HG03103 (cell line): ENCODE data around the gene CRAMP1.

ENCODE experiments used
- ATAC-seq: cut with Tn5 transposase; IDR thresholded peaks from one replicate; pipeline ENCODE4 v1.9.1; 2021; ENCODE audit warnings: low read depth; ENCODE audit not compliant: unreplicated experiment

Gene CRAMP1

DNA sequence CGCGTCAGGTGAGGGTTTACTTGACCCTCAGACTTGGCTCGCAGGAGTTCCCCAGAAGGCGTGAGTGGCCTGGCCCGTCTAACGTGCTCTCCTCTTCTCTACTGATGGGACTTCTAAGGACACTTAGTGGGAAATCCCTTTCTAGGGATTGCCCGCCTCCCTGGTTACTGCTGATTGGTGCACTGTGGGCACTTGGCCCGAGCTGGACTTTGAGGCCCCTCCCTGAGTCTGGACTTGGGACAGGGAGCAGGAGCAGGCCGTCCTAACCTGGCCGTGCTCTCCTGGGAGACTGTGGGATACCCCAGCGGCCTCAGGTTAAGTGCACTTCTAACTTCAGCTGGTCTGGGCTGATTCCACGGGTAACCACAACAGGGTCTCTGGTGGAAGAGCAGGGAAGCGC, 15.0 kb upstream of the CRAMP1 start:
- ATAC-seq: no peak

DNA sequence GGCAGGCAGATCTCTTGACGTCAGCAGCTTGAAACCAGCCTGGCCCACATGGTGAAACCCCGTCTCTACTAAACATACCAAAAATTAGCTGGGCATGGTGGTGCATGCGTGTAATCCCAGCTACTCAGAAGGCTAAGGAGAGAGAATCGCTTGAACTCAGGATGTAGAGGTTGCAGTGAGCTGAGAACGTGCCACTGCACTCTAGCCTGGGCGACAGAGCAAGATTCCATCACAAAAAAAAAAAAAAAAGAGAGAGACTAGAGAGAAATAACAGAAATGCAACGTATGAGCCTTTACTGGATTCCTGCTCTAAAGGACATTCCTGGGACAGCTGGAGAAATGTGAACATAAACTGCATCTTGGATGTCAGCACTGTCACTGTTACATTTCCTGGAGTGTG, 11.1 kb upstream of the CRAMP1 start:
- ATAC-seq: no peak

DNA sequence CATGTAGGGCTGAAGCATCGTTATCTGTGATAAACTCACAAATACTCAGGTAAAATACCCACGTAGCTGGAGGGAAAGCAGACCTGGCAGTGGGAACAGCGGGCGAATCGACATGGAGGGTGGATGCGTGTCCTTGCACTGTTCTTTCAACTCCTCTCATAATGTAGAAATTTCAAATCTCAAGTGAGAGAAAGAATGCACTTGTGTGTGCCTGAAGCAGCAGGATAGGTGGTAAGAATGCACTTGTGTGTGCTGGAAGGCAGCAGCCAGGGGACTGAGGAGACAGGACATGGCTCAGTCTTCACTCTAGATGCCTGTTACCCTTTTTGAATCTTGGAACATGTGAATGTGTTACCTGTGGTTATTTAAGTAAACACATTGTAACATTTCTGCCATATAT, 10.7 kb upstream of the CRAMP1 start:
- no peak for ATAC-seq

DNA sequence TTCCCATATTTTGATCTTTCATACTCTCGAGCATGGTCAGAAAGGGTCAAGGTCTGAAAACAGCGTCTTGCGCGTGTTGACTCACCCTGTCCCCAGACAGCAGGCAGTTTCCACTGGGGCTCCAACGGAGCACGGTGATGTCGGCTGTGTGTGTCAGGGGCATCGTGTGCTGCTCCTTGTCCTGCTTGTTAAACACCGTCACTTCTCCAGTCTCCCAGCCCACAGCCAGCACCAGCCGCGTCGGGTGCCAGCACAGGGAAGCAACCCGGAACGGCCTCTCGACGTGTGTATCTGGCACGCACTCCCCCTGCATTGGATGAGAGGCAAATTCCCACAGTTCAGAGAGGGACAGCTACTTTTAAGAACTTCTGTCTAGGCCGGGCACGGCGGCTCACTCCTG, 9.9 kb upstream of the CRAMP1 start:
- no peak for ATAC-seq

DNA sequence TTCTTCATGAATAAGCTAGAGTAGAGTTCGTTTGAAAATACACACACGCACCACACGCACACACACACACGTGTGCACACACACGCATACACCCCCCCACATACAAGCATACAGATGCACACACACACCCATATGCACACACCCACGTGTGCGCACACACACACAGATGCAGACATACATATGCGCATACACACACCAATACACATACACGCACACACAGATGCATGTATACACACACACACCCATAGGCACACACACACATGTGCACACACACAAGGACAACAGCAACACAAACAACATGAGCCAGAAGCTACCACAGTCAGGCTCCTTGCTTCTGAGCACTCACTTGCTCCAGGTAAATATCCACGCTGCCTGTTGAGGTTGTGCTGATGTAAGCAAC, 5.4 kb upstream of the CRAMP1 start:
- no peak for ATAC-seq

DNA sequence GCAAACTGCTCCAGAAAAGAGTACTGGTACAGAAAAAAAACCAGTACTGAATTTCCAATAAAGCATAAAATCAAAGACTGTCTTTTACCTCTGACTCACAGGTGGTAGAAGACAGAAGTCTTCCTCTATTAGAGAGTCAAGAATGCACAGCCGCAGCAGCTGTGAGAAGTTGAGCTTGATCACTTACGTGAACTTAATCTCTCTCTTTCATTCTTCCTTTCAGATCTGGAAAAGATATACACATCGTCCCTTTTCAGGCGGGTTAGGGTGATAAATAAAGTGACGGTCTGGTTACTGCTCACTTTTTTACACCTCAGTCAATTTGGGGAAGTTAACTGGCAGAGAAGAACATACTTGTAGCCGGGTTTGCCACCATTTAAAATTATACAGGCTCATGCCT, 4.2 kb upstream of the CRAMP1 start:
- ATAC-seq: no peak

DNA sequence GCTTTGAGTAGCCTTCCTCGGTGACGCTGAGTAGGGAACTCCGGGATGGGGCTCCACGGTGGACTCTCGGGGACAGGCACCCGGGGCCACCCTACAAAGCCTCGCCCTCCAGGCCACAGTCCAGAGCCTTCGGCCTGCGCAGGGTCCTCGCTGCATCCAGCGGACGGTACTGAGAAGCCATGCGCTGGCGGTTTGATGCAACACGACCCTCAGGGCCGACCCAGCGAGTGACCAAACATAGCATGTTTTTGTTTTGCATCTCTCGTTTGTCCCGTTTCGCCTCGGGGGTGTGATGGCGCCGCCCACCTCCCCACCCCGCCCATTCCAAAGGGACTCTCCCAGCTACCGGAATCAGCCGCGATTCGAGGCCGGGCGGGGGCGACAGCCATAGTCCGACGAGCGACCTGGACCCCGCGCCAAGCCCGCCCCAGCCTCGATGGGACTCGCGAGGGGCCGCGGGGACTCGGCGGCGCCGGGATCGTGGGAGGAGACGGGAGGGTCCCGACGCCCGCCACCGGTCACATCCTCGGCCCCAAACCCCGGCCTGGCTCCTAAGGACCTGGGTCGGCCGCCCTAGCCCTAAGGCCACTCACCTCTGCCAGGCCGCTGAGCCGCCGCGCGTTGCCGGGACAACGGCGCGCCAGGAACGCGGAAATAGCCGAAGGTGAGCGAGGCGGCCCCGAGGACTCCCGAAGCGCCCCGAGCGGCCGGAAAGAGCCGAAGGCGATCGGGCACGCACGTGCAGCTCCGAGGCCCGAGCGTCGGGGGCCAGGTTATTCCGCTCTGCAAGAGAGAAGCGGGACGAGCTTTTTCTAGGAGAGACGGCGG, 1.9 kb upstream of the CRAMP1 start:
- ATAC-seq: no peak

DNA sequence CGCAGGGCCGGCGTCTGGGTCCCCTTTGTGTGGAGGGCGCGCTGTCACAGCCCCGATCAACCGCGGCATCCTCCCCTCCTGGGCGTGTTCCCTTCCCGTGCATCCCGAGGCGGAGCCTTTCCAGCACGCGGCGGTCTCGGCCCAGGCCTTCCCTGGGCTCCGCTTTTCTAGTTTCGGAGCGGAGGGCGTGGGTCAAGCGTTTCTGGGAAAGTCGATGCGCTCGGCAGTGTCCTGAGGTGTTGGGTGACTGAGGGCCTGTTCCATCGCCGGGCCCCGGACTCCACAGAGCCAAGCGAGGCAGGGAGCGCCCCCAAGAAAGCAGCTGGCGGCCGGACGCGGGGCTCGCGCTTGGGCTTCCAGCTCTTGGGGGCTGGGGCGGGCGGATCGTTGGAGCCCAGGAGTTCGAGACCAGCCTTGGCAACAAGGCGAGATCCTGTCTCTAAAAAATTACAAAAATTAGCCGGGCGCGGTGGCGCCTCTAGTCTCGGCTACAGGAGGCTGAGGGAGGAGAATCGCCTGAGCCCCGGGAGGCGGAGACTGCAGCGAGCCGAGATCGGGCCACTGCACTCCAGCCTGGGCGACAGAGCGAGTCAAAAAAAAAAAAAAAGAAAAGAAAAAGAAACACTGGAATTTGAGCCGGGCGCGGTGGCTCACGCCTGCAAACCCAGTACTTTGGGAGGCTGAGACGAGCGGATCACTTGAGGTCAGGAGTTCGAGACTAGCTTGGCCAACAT, 1.1 kb upstream of the CRAMP1 start:
- no peak for ATAC-seq

DNA sequence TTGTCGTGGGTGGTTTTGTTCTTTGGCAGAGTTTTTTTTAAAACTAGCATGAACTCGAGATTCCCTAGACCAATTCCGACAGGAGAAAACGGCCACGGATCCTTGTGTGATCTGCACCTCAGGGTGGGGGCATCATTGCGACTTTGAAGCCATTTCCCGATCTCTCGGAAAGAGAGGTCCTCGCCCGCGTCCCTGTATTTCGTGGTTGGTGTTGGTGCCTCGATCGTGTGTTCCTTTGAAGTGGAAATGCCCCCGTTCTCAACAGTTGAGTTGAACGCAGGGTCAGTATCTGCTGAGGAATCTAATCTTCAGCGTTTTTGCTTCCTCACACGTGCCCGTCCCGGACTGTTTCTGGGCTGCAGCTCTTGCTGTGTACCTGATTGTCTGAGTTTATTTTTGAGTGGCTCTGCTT, 1.1 kb downstream of the CRAMP1 start:
- ATAC-seq: no peak

DNA sequence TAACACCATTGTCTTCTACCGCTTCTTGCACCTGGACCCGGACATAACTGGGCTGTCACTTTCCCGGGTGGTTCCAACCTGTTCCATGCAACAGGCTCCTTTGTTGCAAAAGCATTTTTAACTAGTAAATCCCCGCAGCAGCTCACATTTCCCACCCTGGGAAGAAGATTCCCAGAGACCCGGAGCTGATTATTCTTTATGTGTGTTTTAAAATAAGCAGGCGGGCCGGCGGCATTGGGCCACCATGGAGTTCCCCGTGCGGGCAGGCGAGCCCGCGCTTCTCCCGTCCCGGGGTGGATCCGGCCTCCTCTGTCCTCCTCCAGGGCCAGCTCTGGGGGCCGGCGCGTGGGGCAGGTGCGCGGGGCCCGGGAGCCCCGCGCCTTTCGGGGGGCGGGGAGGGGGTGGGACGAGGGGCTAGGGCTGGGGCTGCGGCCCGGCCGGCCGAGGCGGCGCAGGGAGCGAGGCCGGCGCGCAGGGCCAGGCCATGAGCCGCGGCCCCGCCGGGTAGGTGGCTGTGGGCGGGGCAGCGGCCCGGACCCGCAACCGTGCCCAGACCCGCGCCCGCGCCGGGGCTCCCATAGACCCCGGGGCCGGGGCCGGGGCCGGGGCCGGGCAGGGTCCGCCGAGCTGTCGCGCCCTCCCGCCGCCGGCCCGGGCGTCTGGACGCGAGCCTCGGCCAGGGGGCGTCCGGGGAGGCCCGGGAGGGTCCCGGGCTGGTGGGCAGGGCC, 1.7 kb downstream of the CRAMP1 start:
- no peak for ATAC-seq

DNA sequence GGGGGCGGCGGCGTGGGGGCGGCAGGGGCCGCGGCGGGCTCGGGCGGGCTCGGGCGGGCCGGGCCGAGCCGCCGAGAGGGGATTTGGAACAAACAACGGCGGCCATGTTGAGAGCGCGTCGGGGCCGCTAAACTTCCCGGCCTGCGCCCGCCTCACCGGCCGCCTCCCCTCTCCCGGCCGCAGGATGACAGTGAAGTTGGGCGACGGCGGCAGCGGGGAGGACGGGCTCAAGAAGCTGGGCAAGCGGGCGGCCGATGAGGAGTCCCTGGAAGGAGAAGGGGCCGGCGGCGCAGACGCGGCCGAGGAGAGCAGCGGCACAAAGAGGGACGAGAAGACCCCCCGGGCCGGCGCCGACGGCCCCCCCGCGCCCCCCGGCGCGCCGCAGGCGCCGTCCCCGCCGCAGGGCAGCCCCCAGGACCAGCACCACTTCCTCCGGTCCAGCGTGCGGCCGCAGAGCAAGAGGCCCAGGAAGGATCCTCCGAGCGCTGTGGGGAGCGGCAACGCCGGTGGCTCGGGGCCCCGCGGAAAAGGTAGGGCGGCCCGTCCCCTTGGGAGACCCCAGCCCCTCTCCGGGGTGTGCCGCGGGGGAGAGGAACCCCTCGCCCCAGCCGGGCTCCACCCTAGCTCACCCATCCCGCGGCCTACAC, 2.4 kb downstream of the CRAMP1 start:
- ATAC-seq: no peak

DNA sequence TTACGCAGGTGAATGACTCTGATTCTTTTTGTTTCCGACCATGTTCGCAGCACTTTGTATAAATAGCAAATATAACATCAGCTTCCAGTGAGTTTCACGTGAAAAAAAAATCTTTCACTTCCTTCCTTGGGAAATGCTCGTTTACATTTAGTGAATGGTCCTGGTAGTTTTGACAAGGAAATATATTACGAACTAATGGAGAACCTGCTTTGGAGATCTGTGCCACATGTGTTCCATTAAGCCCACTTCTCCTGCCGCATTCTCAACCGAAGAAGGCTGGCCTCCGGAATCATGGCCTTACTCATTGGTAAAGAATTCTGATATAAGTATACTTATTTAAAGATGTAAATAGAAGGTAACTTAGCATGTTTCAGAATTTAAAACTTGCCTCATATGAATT, 3.6 kb downstream of the CRAMP1 start:
- no peak for ATAC-seq

DNA sequence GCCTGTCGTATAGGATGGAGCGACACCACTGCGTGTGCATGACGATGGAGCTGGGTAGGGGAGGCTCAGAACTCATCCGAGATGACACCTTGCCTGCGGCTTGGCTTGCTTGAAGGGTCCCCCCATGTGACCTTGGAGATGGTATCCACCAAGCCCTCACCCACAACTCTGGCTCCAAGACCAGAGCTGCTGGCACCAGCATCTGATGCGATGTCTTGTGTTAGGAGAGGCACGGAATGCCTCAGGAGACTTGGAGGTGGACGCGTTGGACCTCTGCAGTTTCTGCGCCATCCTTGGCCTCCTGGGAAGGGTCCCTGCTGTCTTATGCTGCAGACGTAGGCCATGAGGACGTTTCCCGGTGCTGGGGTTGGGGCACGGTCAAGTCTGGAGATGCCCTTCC, 7.8 kb downstream of the CRAMP1 start:
- ATAC-seq: no peak

DNA sequence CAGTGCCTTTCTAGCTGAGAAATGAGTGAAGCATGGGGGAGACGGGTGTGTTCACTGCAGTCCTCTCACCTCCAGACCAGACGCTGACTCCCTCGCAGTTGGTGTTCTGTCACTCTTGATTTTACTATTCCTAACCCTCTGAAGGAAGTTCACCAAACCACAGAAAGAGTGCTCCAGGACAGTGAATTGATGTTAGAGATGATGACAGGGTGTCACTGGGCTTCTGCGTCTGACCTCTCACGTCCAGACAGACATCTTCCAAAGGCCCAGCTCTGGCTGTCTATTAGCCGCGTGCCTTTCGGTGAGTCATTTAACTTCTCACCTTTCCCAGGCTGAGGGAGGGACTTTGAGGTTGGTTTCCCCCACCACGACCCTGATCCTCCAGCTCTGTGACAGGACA, 8.2 kb downstream of the CRAMP1 start:
- no peak for ATAC-seq

DNA sequence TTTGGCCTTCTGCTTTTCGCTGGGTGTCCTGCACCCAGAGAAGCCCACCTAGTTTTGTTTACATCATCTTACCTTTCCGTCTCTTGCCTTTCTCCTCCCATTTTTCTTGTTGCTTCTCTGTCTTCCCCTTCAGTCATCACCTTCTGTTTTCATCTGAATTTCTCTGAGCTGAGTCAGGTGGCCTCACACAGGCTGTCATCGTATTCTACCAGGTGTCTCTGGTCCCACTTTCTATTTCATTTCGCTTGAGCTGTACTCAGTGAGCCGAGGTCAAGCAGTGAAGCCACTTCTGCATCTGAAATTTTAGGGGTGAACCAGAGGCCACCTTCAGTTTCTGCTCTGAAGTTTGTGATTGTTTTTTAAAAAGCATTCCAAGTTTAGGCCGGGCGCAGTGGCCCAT, 9.7 kb downstream of the CRAMP1 start:
- no peak for ATAC-seq

DNA sequence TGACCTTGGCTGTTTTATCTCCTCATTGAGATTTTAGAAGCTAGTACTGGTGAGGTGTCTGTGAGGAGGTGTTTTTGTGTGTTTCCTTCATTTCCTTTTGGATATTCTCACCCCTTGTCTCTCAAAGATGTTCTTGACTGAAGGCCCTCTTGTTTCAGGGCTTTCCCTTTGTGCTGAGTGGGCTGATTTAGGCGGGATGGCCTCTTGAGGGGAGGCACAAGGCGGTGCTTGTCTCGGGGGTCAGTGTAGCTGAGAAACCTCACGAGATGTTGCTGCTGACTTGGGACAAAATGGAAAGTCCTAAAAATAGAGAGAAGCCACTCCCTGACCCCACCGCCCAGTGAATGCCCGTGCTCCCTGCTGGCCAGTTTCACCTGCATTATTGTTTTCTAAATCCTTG, 14.2 kb downstream of the CRAMP1 start:
- ATAC-seq: no peak

DNA sequence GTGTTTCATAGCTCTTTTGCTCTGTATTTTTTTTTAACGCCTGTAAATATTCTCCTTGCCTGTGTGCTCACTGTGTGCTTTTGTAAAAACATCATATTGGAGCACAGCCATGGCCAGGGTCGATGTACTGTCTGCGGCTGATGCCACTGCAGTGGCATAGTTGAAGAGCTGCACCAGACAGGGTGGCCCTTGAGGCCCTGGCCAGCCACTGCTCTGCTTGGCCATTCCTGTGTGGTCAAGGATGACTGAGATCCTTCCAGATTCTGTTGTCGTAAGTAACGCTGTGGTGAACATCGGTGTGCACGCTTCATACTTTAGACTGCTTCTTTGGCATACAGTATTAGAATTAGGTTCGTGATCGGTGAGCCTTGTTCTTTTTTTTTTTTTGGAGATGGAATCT, 14.6 kb downstream of the CRAMP1 start:
- no peak for ATAC-seq

DNA sequence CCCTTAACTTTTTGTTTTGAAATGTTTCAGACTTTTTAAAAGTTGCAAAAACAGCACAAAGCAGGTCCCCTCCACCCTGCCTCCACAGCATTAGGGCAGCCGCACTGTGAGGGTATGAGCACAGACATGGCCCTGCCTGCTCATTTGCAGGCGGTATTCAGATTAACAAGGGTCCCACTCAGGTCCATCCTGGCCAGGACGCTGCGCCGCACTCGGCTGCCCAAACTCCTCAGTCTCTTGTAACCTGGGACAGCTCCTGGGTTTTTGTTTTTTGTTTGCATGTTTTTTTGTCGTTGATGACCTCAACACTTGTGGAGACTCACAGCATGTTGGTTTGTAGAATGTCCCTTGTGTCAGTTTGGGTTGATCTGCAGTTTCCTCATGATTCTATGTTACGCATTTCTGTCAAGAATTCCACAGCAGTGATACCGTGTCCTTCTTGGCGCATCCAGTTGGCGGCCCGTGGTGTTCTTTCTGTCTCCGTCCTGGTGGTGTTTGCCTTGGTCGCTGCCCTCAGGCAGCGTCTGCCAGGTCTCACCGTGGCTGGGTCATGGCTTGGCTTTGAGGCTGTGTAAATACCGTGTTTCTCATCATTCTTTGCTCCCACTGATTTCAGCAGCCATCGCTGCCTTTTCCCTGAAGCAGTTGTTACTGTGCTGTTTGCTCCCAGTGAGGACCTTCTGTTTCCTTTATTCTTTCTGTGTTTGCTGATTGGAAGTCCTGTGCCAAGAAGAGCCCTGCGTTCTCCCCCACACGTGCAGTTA, 18.5 kb downstream of the CRAMP1 start:
- no peak for ATAC-seq

DNA sequence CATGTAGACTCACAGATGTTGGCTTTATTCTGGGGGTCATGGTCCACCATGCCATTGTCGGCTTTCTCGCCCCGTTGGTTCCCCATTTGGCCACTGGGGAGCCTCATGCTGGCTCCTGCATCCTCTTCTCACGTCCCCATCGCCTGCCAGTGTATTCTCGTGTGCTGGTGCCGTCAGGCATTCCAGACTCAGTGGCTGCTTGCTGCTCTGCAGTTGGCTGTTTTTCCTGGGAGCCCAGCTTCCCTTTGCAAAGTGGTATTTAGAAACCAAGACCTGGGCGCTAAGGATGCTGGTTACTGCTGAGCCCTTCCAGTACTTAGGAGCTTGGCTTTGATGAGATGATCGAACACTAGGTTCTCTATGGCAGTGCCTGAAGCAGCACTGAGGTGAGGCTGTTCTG, 19.1 kb downstream of the CRAMP1 start:
- no peak for ATAC-seq

DNA sequence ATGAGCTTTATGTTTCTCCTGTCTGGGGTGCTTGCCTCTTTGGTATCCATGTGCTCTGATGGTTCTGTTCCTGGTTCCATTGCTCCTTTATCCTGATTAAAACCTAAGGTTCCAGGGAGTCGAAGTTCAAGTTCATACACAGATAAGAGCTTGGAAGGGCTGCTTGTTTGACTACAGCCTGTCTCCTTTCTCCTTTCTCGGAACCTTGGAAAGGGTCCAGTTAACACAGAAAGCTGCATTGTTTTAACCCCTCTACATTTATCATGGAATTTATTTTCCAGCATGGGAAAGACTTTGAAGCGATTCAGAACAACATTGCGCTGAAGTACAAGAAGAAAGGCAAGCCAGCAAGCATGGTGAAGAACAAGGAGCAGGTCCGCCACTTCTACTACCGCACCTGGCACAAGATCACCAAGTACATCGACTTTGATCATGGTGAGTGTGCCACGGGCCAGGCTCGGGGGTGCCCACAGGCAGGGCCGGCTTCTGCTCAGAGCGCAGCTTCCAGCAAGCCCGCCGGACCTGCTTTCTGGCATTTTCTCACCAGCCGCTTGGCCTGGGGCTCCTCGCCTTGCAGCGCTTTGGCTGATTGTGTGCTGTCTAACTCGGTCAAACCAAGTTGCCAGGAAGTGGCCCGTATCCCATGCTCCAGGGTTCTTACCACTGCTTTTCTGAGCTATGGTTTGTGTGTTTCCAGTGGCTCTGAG, 19.9 kb downstream of the CRAMP1 start:
- ATAC-seq: no peak
